Measurements from ENCODE around the gene ANKRD44.

GRCh38 chr2:197315371-197315770 lies 4.8 kb upstream of the ANKRD44 start:
- no peak for TF ChIP-seq POLR2A (IDR thresholded peaks at IDR 0.05)
- no peak for TF ChIP-seq CTCF (IDR thresholded peaks at IDR 0.05)
